Measurements from ENCODE around the gene GNAZ.
"Not testable (repeated sequence)": the region's sequence is repeated elsewhere in the genome, so short reads cannot be mapped to it uniquely, and the experiment has no call there.

GNAZ gene

DNA sequence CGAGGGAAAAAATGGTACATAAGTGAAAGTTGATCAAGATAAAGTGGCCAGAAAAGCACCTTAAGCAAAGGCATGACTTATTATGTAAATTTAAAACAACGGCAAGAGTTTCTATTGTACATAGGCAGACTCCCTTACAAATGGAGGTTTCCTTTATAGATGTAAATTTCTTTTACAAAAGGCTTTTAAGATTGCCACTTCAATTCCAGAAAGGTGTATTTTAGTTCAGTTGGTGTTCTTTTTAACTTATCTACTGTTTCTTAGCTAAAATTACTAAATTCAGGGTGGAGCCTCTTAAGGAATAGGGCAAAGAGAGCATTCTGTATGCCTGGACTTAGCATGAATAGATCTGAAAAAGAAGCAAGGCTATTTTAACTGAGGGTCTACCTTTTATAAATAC lies 24.9 kb upstream of the GNAZ start:
- DNase-seq, result no peak

DNA sequence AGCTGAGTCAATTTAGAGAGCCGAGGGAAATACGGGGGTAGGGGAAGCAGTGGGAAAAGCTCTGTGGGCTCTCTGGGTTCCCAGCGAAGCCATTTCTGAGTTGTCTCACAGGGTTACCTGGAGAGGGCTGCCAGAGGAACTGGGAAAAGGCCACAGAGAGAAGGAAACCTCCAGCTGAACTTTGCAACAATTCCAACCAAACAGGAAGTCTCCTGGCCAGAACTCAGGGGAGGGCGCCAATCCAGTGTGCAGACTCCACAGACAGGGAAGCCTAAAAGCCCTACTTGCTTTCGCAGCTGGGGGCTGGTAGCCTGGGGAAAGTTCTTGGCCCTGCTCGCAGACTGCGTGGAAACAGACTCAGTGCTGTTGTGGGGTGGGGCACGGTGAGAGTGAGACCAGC lies 23.1 kb upstream of the GNAZ start:
- no peak for DNase-seq

DNA sequence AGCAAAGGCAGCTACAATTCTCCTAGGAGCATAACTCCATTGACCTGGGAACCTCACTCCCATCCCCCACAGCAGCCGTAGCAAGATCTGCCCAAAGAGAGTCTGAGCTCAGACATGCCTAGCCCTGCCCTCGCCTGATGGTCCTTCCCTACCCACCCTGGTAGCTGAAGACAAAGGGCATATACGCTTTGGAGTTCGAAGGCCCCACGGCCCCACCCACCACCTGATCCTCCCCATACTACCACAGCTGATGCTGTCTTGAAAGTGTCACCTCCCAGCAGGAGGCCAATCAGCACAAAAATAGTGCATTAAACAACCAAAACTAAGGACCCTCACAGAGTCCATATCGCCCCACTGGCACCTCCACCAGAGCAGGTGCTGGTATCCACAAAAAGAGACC lies 22.6 kb upstream of the GNAZ start:
- DNase-seq, result no peak

DNA sequence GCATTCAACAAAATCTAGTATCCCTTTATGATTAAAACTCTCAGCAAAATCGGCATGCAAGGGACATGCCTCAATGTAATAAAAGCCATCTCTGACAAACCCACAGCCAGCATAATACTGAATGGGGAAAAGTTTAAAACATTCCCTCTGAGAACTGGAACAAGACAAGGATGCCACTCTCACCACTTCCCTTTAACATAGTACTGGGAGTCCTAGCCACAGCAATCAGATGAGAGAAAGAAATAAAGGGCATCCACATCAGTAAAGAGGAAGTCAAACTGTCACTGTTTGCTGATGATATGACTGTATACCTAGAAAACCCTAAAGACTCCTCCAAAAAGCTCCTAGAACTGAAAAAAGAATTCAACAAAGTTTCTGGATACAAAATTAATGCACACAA lies 19.8 kb upstream of the GNAZ start:
- DNase-seq, result not testable (repeated sequence)

DNA sequence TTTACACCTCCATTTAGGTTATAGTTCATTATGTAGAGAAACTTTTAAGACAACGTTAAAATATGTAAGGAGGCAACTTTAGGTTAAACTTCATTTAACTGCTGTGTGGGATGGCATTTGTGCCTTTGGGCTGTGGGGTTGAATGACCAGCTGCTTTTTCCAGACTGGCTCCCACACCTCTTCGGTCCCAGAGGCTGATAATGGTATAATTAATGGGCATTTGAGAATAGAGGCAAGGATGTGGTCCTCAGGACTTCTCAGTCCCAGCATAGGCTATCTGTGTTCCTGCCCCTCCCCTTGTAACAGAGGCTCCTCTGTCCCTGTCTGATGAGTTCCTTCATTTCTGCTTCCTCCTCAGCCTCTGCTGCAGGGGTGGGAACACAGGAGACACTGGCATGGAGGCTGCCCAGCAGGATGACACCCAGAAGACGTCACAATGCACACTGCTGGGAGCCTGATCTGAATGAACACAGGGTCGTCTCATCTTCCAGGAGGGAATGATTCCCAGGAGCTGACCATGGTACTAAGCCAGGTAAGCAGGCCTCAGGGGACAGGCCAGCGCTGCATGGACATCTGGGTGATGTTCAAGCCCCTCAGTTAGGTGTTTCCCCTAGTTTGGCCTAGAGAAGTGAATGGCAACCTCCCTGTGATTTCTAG lies 17.1 kb upstream of the GNAZ start:
- DNase-seq, result no peak

DNA sequence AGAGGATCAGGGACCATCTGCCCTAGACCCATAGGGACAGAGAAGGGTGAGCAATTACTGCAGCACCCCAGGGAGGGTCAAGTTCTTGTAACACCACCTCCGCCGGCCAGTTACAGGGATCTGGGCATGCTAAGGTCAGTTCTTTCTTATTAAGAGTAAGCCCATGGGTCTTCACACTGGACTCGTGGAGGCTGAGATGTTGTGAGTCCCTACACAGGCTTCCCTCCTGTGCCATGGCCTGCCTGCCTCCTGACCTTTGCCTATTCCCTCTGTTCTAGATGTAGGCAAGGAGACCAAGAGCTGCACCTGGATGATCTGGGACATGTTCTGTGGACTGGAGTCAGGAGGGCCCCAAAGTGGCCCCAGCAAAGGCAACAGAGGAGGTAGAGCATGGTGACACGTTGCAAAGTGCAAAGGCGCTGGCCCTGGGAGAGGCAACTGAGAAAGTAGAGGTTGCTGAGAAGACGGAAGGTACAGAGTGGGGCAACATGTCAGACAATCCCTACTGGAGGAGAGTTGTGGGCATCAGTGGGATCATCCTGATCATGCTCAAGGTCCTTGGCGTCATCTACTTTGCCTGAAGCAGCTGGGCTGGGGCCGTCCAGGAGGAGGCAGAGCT lies 16.3 kb upstream of the GNAZ start:
- no peak for DNase-seq

DNA sequence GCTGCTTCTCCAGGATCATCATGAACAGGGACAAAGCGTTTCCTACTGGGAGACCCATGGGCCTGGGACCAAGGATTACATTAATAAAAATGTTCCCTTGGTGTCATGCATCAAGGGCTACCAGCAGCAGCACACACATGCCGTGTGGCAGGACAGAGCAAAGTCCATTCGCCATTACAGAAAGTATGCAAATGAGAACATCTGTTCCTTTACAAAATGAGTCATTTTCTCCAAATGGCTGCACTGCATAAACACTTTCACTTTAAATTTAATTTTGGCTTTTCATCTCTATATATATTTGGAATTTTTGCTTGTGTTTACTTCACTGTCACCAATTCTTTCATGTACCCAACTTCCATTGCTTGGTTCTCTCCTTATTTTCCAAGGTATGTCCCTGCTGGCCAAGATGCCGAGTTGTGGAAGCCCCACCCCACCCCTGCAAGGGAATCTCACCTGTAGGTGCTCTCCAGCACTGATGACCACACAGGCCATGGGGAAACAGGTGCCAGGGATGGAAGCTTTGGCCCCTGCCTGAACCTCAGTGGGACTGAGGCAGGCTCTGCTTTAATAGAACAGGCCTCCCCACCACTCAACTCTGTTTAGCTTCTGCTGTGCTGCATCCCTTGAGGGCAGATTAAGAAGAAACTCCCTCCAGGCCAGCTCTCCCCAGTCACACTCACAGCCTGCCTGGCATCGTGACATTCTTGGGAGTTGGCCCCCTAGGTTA lies 15.6 kb upstream of the GNAZ start:
- no peak for DNase-seq

DNA sequence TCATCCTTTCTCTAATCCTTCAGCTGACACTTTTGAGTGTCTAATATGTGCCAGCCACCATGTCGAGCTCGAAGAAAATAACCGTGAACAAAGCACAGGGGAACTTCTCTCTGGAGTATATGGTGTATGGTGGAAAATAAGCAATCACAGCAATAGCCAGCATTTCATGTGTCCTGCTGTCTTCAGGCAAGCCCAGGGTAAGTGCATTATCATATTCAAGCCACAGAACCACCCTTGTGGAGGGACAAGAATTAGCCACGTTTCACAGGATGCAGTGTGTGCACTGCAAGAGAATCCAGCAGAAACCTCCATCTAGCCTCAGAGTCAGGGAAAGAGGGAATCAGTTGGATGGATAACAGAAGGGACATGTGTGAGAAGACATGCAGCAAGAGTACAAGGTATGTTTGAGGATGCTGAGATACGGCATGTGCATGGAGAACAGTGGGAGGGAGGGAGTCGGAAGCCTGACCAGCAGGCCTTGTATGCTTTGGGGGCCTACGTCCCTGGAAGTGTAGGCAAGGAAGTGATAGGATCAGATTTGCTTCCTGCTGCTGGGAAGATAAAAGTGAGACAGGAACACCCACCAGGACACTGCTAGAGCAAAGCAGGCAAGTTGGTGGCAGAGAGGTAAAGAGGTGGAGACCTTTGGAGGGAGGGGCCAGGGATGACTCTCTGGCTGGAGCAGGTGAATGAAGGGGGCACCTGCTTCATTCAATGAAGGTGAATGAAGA lies 14.7 kb upstream of the GNAZ start:
- DNase-seq, result no peak

DNA sequence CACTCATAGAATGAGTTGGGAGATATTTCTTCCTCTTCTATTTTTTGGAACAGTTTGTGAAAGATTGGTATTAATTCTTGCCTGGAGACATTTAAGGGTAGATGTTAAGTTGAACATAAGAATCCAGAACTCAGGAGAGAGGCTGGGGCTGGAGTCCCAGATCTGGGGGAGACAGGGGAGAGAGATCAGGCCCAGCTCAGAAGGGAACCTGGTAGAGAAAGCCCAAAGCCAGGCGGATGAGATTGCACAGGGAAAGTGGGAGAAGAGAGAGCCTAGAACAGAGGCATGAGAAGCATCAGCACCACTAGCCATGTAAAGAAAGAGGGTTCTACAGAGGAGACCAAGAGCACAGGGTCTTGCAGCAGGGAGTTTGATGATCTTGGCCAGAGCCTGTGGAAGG lies 13.0 kb upstream of the GNAZ start:
- no peak for DNase-seq

DNA sequence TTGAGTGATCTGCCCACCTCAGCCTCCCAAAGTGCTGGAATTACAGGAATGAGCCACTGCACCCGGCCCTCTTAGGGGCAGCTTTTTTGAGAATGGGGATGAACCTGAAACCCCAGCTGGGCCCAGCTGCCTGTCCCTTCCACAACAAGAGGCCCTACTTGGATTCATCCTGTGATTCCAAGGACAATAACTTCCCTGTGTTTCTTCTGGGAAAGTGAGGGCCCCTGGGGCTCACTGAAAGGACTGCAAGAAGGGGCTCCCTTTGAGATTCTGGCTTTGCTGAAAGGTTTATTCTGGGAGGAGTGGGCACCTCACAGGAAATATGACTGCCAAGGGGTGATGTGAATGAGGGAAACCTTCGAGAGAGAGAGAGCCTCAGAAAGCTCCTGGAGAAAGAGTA lies 12.3 kb upstream of the GNAZ start:
- DNase-seq, result no peak

DNA sequence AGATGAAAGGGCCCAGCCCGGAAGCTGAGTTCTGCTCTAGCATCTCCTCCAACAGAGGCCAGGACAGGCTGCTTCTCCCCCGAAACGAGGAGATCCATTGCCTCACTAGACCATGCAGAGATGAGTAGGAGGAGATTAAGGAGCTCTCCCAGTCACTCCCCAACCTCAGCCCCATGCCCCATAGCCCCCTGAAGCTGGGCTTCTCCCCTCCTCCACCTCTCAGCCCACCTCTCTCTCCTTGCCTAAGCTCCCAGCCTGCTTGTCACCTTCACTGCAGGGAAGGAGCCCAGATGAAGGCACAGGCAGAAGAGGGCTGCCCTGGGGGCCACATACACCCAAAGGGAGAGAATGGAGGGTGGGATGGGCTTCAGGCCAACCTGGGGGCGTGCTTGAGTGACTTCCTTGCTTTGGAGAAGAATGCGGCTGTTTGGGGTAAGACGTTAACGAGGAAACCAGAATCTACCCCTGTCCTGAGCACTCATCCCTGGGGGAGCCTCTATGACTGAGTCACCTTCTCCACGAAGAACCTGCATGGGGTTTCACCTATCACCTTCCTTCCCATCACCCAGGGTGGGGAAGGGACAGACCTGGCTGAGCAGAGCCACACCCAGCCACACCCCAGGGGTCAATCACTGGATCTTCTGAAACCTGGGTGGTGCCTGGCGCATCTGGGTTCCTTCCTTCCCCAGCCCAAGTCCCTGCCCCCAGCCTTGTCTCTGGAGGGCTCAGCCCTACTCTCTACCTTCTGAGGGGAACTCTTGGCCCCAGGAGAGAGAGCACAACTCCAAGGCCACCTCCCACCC lies 11.6 kb upstream of the GNAZ start:
- no peak for DNase-seq

DNA sequence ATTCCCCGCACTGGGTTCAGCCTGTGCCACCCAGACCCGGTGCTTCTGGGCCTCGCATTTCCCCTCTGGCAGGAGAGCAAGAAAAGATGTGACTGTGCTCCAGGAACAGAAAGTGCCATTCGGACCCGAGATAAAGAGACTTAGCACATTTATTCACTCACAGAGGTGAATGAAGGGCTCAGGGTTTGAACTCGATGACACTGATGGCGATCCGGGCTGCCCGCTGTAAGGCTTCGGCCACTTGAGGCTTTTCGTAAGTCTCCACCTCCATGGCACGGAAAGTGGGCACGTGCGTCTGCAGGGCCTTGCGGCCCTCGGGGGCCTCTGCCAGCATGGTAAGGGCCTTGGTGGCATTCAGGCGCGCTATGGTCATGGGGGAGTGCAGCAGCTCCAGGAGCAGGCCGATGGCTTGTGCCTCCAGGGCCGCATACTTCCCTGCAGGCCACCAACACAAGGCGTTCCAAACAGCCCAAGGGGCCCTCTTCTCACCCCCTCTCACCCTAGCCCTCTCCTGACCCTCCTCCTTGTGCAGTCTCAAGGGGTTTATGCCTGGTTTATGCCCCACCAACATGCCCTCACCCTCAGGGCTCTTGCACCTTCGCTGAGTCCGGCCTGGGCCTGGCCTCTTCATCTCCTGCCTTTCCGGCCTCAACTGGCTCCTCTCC lies 10.9 kb upstream of the GNAZ start:
- DNase-seq, result no peak

DNA sequence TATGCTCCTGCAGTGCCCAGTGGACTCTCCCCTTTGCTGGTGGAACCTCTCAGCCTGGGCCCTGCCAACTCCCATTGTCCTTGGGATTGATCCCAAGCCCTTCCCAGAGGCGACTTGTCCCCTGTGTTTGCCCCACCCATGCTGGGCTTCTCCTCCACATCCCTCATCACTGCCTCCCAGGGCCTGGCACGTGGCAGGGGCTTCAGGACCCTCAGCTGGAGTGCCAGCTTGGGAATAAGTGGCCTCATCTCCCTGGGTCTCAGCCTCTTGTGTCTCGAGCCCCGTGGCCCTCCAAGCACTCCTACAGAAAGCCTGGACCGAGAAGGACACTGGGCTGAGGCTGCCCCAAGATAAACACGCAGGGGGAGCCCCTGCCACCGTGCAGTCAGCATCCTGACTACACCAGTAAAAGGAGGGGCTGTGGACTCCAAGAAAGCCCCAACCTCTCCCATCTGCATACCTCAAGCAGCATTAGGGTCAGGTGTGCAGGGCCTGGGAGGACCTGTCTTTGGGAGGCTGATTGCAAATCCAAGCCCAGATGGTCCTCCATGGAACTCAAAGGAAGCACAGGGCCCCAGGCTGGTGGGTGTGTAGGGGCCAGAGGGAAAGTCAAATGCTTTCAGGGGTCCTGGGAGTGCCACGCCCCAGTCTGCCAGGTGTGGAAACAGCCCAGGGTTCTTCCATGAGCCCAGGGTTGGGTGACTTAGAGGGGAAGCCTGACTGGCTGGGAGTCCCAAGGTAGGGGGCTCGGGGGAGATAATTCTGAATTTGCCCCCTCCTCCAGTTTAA lies 9.5 kb upstream of the GNAZ start:
- no peak for DNase-seq

DNA sequence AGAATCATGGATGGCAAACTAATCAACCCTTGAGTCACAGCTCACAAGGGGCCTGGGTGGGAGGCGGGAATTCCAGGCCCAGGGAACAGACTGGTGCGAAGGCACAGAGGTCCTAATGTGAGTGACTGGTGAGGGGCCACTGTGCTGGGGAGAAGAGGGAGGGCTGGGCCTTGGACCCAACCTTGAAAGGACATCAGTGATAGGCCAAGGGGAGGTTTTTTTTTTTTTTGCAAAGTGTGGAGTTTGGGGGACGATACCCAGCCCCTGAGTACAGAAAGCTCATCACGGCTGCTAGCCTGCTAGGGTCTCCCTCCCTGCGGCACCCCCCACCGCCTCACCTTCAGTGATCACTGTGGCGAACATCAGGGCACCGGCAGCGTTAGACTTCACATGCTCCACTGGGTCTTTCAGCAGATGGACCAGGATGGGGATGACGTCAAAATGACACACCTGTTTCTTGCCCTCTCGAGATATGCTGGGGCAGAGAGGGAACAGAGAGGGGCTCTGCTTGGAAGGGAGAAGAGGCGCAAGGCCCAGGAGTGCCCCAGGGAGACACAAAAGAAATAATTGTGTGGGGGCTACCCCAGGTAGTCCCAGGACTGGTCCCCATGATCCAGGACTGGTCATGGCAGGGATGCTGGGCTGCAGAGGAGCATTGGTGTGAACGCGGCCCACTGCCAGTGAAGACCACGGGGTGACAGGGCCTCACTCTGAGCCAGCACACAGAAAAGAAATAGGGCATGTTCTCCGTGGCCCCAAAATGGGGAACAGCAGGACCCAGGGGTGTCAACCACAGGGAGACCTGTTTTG lies 8.6 kb upstream of the GNAZ start:
- DNase-seq, result no peak

DNA sequence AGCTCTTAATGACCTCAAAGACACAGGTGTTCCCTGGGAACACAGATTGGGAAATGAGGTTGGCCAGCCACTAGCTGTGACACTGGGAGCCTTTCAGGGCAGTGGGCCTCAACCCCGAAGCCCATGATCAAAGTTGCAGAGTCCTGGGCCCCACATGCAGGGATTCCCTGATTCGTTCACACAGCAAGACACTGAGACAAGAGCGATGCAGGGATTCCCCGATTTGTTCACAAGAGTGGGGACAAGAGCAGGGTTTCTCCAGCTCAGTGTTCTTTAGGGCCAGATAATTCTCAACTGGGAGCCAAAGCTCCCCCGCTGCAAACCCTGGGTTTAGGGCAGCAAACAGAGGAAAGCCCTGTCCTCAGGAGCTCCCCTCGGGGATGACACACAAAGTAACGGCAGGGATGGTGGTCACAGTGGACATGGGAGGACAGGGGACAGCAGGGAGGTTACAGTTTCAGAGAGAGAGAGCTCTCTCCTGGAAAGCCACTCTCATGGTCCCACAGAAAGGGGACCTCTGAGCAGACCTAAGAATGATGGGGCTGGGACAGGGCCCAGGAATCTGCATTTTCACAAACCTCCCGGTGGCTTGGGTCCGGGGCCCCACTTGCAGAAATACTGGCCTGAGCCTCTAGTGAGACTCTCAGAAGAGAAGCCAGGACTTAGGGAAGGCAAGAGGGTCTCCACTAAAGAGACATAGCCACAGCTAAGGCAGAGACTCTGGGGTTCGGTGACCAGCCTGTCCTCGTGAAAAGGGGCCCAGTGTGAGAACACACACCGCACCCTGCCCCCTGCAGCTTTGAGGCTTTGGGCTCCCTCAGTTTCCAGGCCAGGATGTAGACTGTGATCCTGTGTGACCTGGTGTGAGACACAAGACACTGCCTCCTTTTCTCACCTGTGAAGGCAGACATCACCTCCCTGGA lies 7.4 kb upstream of the GNAZ start:
- no peak for DNase-seq

DNA sequence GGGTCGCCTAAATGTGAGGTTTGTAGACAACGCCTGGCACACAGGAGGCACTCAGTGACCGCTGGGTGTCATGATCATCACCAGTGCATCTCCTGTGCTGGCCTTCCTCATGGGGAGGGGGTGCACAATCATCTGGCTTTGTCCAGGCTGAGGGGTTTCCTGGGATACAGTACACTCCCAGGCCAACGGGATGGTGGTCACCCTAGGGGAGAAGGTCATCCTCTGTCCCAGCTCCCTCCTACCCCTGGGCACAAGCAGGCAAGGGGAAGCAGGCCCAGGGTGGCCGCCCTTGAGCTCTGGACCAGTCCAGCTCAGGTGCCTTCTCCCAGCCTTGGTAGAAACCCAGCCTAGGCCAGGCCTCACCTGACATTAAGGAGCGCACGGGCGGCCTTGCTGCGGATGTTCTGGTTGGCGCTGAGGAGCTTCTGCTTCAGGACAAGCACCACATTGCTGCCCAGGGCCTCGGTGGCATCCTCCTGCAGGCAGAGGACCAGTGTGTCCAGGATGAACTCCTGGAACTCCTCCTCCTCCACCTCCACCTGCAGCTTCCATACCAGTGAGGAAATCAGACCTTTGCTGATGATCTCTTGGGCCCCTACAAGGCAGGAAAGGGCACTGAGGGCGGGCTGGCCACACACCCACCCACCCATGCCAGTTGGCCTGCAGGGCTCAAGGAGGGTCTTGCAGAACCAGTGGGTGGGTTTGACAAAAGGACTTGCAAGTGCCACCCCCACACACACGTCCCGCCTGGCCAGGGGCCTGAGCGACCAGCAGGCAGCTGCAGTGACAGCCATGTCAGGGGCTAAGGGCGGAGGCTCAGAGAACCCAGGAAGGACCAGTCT lies 6.6 kb upstream of the GNAZ start:
- no peak for DNase-seq

DNA sequence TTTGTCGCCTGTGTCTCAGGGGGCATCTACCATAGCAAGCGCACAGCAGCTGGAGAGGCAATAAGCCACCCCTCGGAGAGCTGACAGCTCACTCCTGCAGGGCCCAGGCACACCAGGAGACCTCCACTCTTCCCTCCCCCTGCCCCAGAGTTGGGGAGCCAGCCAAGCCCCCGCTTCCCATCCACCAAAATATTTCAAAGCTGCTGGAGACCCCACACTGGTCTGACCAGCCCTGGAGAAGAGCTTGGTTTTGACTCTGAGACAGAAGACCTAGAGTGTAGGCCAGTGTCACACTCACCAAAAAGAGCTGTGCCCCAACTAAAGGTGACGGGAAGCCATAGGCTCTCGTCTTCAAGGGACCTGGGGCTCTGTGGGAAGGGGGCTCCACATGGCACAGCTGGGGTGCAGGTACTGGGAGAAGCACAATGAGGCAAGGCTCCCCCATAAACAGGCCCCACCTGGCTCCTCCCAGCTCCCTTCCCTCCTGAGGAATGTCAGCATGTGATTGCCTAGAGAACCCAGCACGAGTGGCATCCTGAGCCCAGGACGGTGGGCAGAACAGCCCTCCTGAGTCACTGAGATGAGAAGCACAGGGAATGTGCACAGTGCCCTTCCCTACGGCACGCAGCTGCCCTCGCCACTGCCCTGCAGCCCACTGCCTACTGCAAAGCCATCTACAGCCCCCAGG lies 5.8 kb upstream of the GNAZ start:
- DNase-seq, result no peak

DNA sequence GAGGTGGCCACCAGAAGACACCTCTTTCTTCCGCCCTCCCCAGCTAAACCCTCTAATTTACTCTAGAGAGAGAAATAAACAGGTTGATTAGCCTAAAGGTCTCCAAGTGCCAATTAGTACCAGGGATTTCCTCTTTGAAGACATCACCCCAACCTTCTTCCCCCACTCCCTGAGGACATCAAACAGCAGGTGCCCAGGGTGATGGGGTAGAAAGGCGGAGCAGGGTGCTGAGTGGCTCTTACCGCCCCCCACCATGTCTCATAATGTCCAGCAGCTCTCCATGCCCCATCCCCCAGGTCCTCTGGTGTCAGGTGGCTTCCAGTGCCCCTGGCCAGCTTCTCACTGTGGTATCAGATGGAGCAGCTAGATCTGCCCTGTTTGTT lies 5.3 kb upstream of the GNAZ start:
- no peak for DNase-seq
